ENCODE measurements around the gene SGSM1.

The SGSM1 gene

DNA sequence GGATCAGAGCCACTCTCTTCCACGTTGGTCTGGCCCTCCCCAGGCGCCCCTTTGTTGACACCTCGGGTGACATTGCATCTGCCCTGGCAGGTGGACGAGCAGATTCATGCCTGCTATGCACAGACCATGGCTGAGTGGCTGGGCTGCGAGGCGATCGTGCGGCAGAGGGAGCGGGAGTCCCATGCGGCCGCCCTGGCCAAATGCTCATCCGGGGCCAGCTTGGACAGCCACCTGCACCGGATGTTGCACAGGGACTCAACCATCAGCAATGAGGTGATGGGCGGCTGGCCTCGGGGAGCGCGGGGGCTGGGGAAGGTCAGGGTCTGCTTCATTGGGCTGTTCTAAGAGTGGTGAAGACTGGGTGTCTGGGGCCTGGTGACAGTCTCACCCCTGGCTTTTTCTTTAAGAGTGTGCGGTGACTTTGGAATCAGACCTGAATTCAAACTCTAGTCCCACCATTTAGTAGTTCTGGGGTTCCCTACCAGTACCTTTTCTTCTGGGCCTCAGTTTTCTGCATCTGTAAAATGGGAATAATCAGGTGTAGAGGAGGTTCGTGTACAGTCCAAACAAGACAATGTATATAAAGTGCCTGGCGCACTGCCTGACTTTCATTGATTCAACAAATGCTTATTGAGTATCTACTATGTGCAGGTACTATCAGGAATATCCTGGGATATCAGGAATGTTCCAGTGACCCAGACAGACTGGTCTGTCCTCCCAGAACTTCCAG is 87.5 kb downstream of the SGSM1 start:
- no peak for TF ChIP-seq EZH2phosphoT487 (IDR thresholded peaks at IDR 0.05; ENCODE audit: borderline replicate concordance)
- TF ChIP-seq, protein P1, sequence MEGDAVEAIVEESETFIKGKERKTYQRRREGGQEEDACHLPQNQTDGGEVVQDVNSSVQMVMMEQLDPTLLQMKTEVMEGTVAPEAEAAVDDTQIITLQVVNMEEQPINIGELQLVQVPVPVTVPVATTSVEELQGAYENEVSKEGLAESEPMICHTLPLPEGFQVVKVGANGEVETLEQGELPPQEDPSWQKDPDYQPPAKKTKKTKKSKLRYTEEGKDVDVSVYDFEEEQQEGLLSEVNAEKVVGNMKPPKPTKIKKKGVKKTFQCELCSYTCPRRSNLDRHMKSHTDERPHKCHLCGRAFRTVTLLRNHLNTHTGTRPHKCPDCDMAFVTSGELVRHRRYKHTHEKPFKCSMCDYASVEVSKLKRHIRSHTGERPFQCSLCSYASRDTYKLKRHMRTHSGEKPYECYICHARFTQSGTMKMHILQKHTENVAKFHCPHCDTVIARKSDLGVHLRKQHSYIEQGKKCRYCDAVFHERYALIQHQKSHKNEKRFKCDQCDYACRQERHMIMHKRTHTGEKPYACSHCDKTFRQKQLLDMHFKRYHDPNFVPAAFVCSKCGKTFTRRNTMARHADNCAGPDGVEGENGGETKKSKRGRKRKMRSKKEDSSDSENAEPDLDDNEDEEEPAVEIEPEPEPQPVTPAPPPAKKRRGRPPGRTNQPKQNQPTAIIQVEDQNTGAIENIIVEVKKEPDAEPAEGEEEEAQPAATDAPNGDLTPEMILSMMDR (conservative IDR thresholded peaks at IDR 0.05; ENCODE audit: low read length), result no peak
- Histone ChIP-seq H3K9me3 (ENCODE audit: insufficient read depth, low read depth, low read length) (no peaks in the 10 kb centered on the region), H3F3A (ENCODE audit: low read depth) (no peaks in the 10 kb centered on the region), H3K9me2 (replicated peaks; ENCODE audit: low read depth, low read length) (no peaks in the 10 kb centered on the region), H3K4me3 (ENCODE audit: low read length, poor library complexity, severe bottlenecking) (no peak overlapping the region), H3K27me3 (ENCODE audit: insufficient read depth, low read length, poor library complexity, severe bottlenecking) (no peaks in the 10 kb centered on the region), H3K9ac (ENCODE audit: low read depth, low read length, poor library complexity, severe bottlenecking) (no peak overlapping the region), H2AFZ (ENCODE audit: low read length) (no peak overlapping the region), H3K4me2 (ENCODE audit: low read depth, low read length, poor library complexity, severe bottlenecking) (no peak overlapping the region), H3K36me3 (ENCODE audit: insufficient read depth, low read length) (no peaks in the 10 kb centered on the region), H3K79me2 (ENCODE audit: insufficient read depth, low read length) (no peaks in the 10 kb centered on the region), H4K20me1 (ENCODE audit: insufficient read depth, low read length, poor library complexity, severe bottlenecking) (no peaks in the 10 kb centered on the region), H3K4me1 (ENCODE audit: insufficient read depth, low read length, poor library complexity, severe bottlenecking) (no peaks in the 10 kb centered on the region)

DNA sequence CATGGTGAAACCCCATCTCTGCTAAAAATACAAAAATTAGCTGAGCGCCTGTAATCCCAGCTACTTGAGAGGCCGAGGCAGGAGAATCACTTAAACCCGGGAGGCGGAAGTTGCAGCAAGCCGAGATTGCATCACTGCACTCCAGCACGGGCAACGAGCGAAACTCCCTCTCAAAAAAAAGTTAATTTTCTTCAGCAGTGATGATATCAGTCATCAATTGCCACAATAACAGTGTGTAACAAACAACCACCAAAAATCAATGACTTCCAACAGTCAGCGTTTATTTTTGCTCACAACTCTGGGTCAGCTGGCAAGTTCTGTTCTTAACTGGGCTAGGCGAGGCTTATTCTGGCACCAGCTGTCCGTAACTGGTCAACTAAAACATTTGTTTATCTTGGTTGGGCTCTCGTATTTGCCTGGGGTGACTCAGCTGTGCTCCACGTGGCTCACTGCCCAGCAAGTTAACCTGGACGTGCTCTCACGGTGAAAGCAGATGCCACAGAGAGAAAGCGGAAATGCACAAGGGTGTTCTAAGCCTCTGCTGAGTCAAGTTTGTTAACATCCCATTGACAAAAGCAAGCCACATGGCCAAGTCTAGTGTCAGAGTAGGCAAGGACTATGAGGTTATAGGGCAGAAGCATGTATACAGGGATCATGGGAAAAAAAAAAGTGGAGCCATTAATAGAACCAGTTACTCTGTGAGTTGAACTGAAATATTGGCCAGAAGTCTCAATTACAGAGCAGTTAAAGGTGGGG is 88.4 kb downstream of the SGSM1 start:
- H3K36me3 ChIP-seq (ENCODE audit: insufficient read depth, low read length), result no peaks in the 10 kb centered on the region
- TF ChIP-seq, protein P1 (conservative IDR thresholded peaks at IDR 0.05; ENCODE audit: low read length), result no peak
- no peak for TF ChIP-seq EZH2phosphoT487 (IDR thresholded peaks at IDR 0.05; ENCODE audit: borderline replicate concordance)
- H3K4me2 ChIP-seq (ENCODE audit: low read depth, low read length, poor library complexity, severe bottlenecking), result no peak overlapping the region
- no peaks in the 10 kb centered on the region for H3K27me3 ChIP-seq (ENCODE audit: insufficient read depth, low read length, poor library complexity, severe bottlenecking)
- H3K4me3 ChIP-seq (ENCODE audit: low read length, poor library complexity, severe bottlenecking), result no peak overlapping the region
- no peak overlapping the region for H3K9ac ChIP-seq (ENCODE audit: low read depth, low read length, poor library complexity, severe bottlenecking)
- no peaks in the 10 kb centered on the region for H3F3A ChIP-seq (ENCODE audit: low read depth)
- H3K4me1 ChIP-seq (ENCODE audit: insufficient read depth, low read length, poor library complexity, severe bottlenecking), result no peaks in the 10 kb centered on the region
- no peak overlapping the region for H2AFZ ChIP-seq (ENCODE audit: low read length)
- no peaks in the 10 kb centered on the region for H3K9me2 ChIP-seq (replicated peaks; ENCODE audit: low read depth, low read length)
- no peaks in the 10 kb centered on the region for H3K79me2 ChIP-seq (ENCODE audit: insufficient read depth, low read length)
- H3K9me3 ChIP-seq (ENCODE audit: insufficient read depth, low read depth, low read length), result no peaks in the 10 kb centered on the region
- H4K20me1 ChIP-seq (ENCODE audit: insufficient read depth, low read length, poor library complexity, severe bottlenecking), result no peaks in the 10 kb centered on the region

DNA sequence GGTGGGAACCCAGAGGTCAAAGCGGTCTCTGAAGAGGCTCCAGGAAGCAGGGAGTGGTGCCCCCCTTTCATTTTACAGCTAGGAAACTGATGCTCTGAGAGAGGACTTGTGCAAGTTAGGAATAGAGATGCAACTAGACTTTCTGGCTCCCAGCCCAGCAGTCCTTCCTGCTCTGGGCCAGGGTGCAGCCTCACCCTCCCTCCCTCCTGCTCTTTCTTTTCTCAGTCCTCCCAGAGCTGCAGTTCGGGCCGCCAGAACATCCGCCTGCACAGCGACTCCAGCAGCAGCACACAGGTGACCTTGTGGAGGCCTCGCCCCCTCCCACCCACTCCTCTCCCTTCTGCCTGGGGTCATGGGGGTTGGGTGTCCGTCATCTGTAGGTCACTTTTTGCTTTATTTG is 89.0 kb downstream of the SGSM1 start:
- H3K9me2 ChIP-seq (replicated peaks; ENCODE audit: low read depth, low read length), result no peaks in the 10 kb centered on the region
- no peaks in the 10 kb centered on the region for H3K27me3 ChIP-seq (ENCODE audit: insufficient read depth, low read length, poor library complexity, severe bottlenecking)
- H3K36me3 ChIP-seq (ENCODE audit: insufficient read depth, low read length), result no peaks in the 10 kb centered on the region
- no peaks in the 10 kb centered on the region for H3K79me2 ChIP-seq (ENCODE audit: insufficient read depth, low read length)
- H3K4me1 ChIP-seq (ENCODE audit: insufficient read depth, low read length, poor library complexity, severe bottlenecking), result no peaks in the 10 kb centered on the region
- H3K9ac ChIP-seq (ENCODE audit: low read depth, low read length, poor library complexity, severe bottlenecking), result no peak overlapping the region
- H3K9me3 ChIP-seq (ENCODE audit: insufficient read depth, low read depth, low read length), result no peaks in the 10 kb centered on the region
- no peaks in the 10 kb centered on the region for H3F3A ChIP-seq (ENCODE audit: low read depth)
- H3K4me2 ChIP-seq (ENCODE audit: low read depth, low read length, poor library complexity, severe bottlenecking), result no peak overlapping the region
- no peak overlapping the region for H3K4me3 ChIP-seq (ENCODE audit: low read length, poor library complexity, severe bottlenecking)
- H4K20me1 ChIP-seq (ENCODE audit: insufficient read depth, low read length, poor library complexity, severe bottlenecking), result no peaks in the 10 kb centered on the region
- H2AFZ ChIP-seq (ENCODE audit: low read length), result no peak overlapping the region
- no peak for TF ChIP-seq EZH2phosphoT487 (IDR thresholded peaks at IDR 0.05; ENCODE audit: borderline replicate concordance)
- TF ChIP-seq, protein P1 (conservative IDR thresholded peaks at IDR 0.05; ENCODE audit: low read length), result no peak
